GM12878 (cell line): Measurements from ENCODE around the gene KDM2A. TPM values are rescaled to one million over a fixed set of nuclear protein-coding genes. Genes with fewer than 3 reads are reported as not detected.

ENCODE experiments used
- ATAC-seq: fragments of 200-7000 bp; cut with Tn5 transposase; 3 replicates; pipeline ENCODE4 v1.9.1; 2020; ENCODE audit warnings: mild to moderate bottlenecking, moderate library complexity
- BruUV-seq: library from RNA; stranded (reverse); fragments of 400-500 nt; replicated peaks from 2 replicates; lab custom pipeline; 2021; lab: Mats Ljungman, UMichigan
- CTCF ChIA-PET: fragments of 300-600 bp; sonication (Branson Sonifier 250); formaldehyde crosslinking; extraction: SDS; loops from one replicate; lab custom pipeline; 2021; ENCODE audit warnings: inconsistent platforms; lab: Yijun Ruan, JAX
- POLR2A ChIA-PET: fragments of 350-600 bp; formaldehyde crosslinking; extraction: SDS; loops from one replicate; lab custom pipeline; 2021; ENCODE audit warnings: inconsistent platforms; lab: Charles Lee
- RAD21 ChIA-PET: fragments of 300-600 bp; sonication (Branson Sonifier 250); formaldehyde crosslinking; loops from one replicate; lab custom pipeline; 2023; ENCODE audit warnings: antibody characterized with exemption; ENCODE audit not compliant: unreplicated experiment; lab: Charles Lee
- SMC1A ChIA-PET: fragments of 300-600 bp; sonication (Branson Sonifier 250); formaldehyde crosslinking; loops from one replicate; lab custom pipeline; 2023; ENCODE audit not compliant: unreplicated experiment, uncharacterized antibody; lab: Charles Lee
- DNase-seq: peaks from one replicate; pipeline ENCODE4 v3.0.0-alpha.2; 2011; ENCODE audit warnings: low read depth, low spot score
- FAIRE-seq: peaks from 3 replicates; lab custom pipeline; 2011; peaks lifted over from hg19 to GRCh38; lab: Jason Lieb, UNC
- H2AFZ ChIP-seq: 2 replicates; pipeline ENCODE4 v1.6.0; 2011; ENCODE audit warnings: low read depth, low read length, control low read depth; ENCODE audit not compliant: control insufficient read depth
- H3K27ac ChIP-seq: 2 replicates; pipeline ENCODE4 v1.5.1; 2011; ENCODE audit warnings: control low read depth; ENCODE audit not compliant: control insufficient read depth, insufficient read depth
- H3K27me3 ChIP-seq, 2 experiments: replicated peaks in 1 of 2; 2 replicates each; pipeline versions ENCODE4 v1.6.0 to v1.6.1; 2011; ENCODE audit warnings: low read length in 1 of 2; ENCODE audit not compliant: control insufficient read depth in 2 of 2, insufficient read depth in 2 of 2
- H3K36me3 ChIP-seq, 2 experiments: 2 replicates each; pipeline ENCODE4 v1.5.1; 2011; ENCODE audit warnings: low read length in 1 of 2; ENCODE audit not compliant: control insufficient read depth in 2 of 2, insufficient read depth in 2 of 2
- H3K4me1 ChIP-seq: 2 replicates; pipeline ENCODE4 v1.6.1; 2011; ENCODE audit warnings: mild to moderate bottlenecking, low read length, moderate library complexity, mixed read lengths; ENCODE audit not compliant: control insufficient read depth, insufficient read depth
- H3K4me2 ChIP-seq: 2 replicates; pipeline ENCODE4 v1.6.0; 2011; ENCODE audit warnings: control low read depth; ENCODE audit not compliant: control insufficient read depth, insufficient read depth
- H3K4me3 ChIP-seq: fragments of 200-600 bp; sonication (generic); 2 replicates; pipeline ENCODE4 v1.5.1; 2016
- H3K79me2 ChIP-seq: 2 replicates; pipeline ENCODE4 v1.6.0; 2011; ENCODE audit warnings: low read length; ENCODE audit not compliant: control insufficient read depth, insufficient read depth
- H3K9ac ChIP-seq: 2 replicates; pipeline ENCODE4 v1.8.0; 2011; ENCODE audit warnings: low read length, control low read depth, mixed read lengths; ENCODE audit not compliant: control insufficient read depth, insufficient read depth
- H3K9me3 ChIP-seq: replicated peaks from 3 replicates; pipeline ENCODE4 v1.5.1; 2011; ENCODE audit warnings: mild to moderate bottlenecking, low read length; ENCODE audit not compliant: control insufficient read depth, insufficient read depth
- H4K20me1 ChIP-seq: 2 replicates; pipeline ENCODE4 v1.6.0; 2011; ENCODE audit not compliant: control insufficient read depth, insufficient read depth
- BHLHE40 ChIP-seq, 2 experiments: fragments of 450-650 bp in 1 of 2; IDR thresholded peaks; 2 replicates each; pipeline ENCODE4 v1.6.1; 2011 to 2017; ENCODE audit warnings: low read depth in 2 of 2, borderline replicate concordance in 1 of 2, improper control_type of control experiment in 1 of 2, low read length in 1 of 2, mild to moderate bottlenecking in 1 of 2
- CHD4 ChIP-seq: fragments of 200-600 bp; sonication (generic); IDR thresholded peaks from 2 replicates; pipeline ENCODE4 v1.6.1; 2016; ENCODE audit warnings: mild to moderate bottlenecking
- ETV6 ChIP-seq, 2 experiments: fragments of 450-650 bp in 1 of 2; IDR thresholded peaks in 1 of 2; conservative IDR thresholded peaks in 1 of 2; 2 replicates each; pipeline ENCODE4 v1.6.1; 2014; ENCODE audit warnings: antibody characterized with exemption in 1 of 2, borderline replicate concordance in 1 of 2, low read depth in 1 of 2, mild to moderate bottlenecking in 1 of 2, moderate library complexity in 1 of 2
- EZH2 ChIP-seq: IDR thresholded peaks from 2 replicates; pipeline ENCODE4 v1.6.1; 2012; ENCODE audit warnings: low read depth, mild to moderate bottlenecking, control low read depth, inconsistent platforms, low read length, borderline replicate concordance; ENCODE audit not compliant: control insufficient read depth
- HDGF ChIP-seq: fragments of 450-650 bp; IDR thresholded peaks from 2 replicates; pipeline ENCODE4 v1.6.1; 2016; ENCODE audit warnings: antibody characterized with exemption
- IKZF2 ChIP-seq, 2 experiments: fragments of 450-650 bp; IDR thresholded peaks; 2 replicates each; pipeline ENCODE4 v1.6.1; 2017; ENCODE audit warnings: mild to moderate bottlenecking in 2 of 2, moderate library complexity in 2 of 2
- MEF2A ChIP-seq: IDR thresholded peaks from 2 replicates; pipeline ENCODE4 v1.6.1; 2011; ENCODE audit warnings: low read depth, mild to moderate bottlenecking, low read length, moderate library complexity; ENCODE audit not compliant: insufficient read depth
- NFIC ChIP-seq: IDR thresholded peaks from 2 replicates; pipeline ENCODE4 v1.6.1; 2012; ENCODE audit warnings: low read depth, mild to moderate bottlenecking, inconsistent platforms, low read length, moderate library complexity
- NFYB ChIP-seq: IDR thresholded peaks from 2 replicates; pipeline ENCODE4 v1.6.1; 2011; ENCODE audit warnings: low read depth, mild to moderate bottlenecking, low read length, improper control_type of control experiment, moderate library complexity; ENCODE audit not compliant: insufficient read depth
- RCOR1 ChIP-seq: conservative IDR thresholded peaks from 2 replicates; pipeline ENCODE4 v1.6.1; 2012; ENCODE audit warnings: low read depth, low read length, improper control_type of control experiment
- RUNX3 ChIP-seq: IDR thresholded peaks from 2 replicates; pipeline ENCODE4 v1.6.1; 2012; ENCODE audit warnings: low read length, inconsistent platforms
- SMARCA5 ChIP-seq: fragments of 450-650 bp; IDR thresholded peaks from 2 replicates; pipeline ENCODE4 v1.6.1; 2017; ENCODE audit warnings: mild to moderate bottlenecking
- TCF12 ChIP-seq: IDR thresholded peaks from 2 replicates; pipeline ENCODE4 v1.6.1; 2011; ENCODE audit warnings: low read depth, mild to moderate bottlenecking, low read length
- ZZZ3 ChIP-seq: IDR thresholded peaks from 2 replicates; pipeline ENCODE4 v1.6.1; 2011; ENCODE audit warnings: low read depth; ENCODE audit not compliant: control insufficient read depth, insufficient read length
- WGBS: methylation state at CpG from one replicate; pipeline ENCODE4 v1.1.6; 2016; ENCODE audit warnings: low lambda C conversion rate; ENCODE audit not compliant: insufficient replicate concordance, insufficient coverage; ENCODE audit errors: missing lambda C conversion rate; 5-methylcytosine and 5-hydroxymethylcytosine counted together
- in situ Hi-C: fragments of 300-500 bp; cut with MboI; formaldehyde crosslinking; loops from 9 replicates; pipeline ENCODE4 v1.14.3; 2018; ENCODE audit warnings: mixed read lengths
- intact Hi-C: fragments of 100-400 bp; cut with micrococcal nuclease; formaldehyde crosslinking; loops from one replicate; pipeline ENCODE4 v1.14.2; 2022; ENCODE audit not compliant: unreplicated experiment
- polyA plus RNA-seq, 11 experiments: library from polyadenylated mRNA; depleted of rRNA in 4 of 11; unstranded in 6 of 11; stranded (reverse) in 5 of 11; fragments of >200 nt; fragmentation: Nextera tagmentation in 4 of 11; fragmentation: Illumina TruSeq in 1 of 11; extraction: Ambion mirVana in 4 of 11; extraction: Trizol in 1 of 11; gene quantifications; 1 replicate in 1 of 11; 2 replicates in 10 of 11; pipeline versions ENCODE4 v1.2.1 to v1.2.3, GENCODE V29; 2011 to 2016; ENCODE audit warnings: inconsistent platforms in 2 of 11, missing spikeins in 2 of 11, low read depth in 1 of 11
- total RNA-seq, 4 experiments: library from RNA; depleted of rRNA in 3 of 4; stranded (reverse); fragments of >200 nt in 3 of 4; fragmentation: Illumina TruSeq in 1 of 4; extraction: Trizol in 1 of 4; gene quantifications; 2 replicates each; pipeline versions ENCODE4 v1.2.1 to v1.2.3, GENCODE V29; 2013 to 2021
- TF ChIP-seq, protein P1 (sequence below): fragments of 450-650 bp; IDR thresholded peaks from 2 replicates; pipeline ENCODE4 v1.6.1; 2016; ENCODE audit warnings: mild to moderate bottlenecking, moderate library complexity, borderline replicate concordance
- TF ChIP-seq, protein P2 (sequence below): fragments of 450-650 bp; IDR thresholded peaks from 2 replicates; pipeline ENCODE4 v1.6.1; 2016; ENCODE audit warnings: mild to moderate bottlenecking
- TF ChIP-seq, protein P3 (sequence below): fragments of 450-650 bp; IDR thresholded peaks from 2 replicates; pipeline ENCODE4 v1.6.1; 2016; ENCODE audit warnings: mild to moderate bottlenecking

The KDM2A gene
- total and polyA plus RNA-seq, 10 of the 15 experiments (the other 5 are each of a cell fraction or from before 2014, with no cell fraction given) = 10.5 to 69.3 (median 41.6) TPM

DNA sequence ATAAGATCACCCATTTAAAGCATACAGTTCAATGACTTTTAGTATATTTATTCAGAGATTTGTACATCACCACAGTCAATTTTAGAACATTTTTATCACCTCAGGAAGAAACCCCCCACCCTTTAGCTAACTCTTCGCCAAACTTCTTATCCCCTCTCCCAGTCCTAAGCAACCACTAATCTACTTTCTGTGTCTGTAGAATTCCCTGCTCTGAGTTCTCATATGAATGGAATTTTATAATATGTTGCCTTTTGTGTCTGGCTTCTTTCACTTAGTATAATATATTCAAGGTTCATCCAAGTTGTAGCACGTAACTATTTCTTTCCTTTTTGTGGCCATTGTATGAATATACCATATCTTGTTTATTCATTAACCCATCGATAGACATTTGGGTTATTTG is 173.6 kb downstream of the KDM2A start (continued):
- TF ChIP-seq, protein P1, sequence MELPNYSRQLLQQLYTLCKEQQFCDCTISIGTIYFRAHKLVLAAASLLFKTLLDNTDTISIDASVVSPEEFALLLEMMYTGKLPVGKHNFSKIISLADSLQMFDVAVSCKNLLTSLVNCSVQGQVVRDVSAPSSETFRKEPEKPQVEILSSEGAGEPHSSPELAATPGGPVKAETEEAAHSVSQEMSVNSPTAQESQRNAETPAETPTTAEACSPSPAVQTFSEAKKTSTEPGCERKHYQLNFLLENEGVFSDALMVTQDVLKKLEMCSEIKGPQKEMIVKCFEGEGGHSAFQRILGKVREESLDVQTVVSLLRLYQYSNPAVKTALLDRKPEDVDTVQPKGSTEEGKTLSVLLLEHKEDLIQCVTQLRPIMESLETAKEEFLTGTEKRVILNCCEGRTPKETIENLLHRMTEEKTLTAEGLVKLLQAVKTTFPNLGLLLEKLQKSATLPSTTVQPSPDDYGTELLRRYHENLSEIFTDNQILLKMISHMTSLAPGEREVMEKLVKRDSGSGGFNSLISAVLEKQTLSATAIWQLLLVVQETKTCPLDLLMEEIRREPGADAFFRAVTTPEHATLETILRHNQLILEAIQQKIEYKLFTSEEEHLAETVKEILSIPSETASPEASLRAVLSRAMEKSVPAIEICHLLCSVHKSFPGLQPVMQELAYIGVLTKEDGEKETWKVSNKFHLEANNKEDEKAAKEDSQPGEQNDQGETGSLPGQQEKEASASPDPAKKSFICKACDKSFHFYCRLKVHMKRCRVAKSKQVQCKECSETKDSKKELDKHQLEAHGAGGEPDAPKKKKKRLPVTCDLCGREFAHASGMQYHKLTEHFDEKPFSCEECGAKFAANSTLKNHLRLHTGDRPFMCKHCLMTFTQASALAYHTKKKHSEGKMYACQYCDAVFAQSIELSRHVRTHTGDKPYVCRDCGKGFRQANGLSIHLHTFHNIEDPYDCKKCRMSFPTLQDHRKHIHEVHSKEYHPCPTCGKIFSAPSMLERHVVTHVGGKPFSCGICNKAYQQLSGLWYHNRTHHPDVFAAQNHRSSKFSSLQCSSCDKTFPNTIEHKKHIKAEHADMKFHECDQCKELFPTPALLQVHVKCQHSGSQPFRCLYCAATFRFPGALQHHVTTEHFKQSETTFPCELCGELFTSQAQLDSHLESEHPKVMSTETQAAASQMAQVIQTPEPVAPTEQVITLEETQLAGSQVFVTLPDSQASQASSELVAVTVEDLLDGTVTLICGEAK = no peak
- TF ChIP-seq ETV6 (conservative IDR thresholded peaks at IDR 0.05 in 1 of 2, IDR thresholded peaks at IDR 0.05 in 1 of 2; ENCODE audit: borderline replicate concordance in 1 of 2, low read depth in 1 of 2) (no peak), RCOR1 (no peak), EZH2 (no peak), ZZZ3 (no peak), BHLHE40 (IDR thresholded peaks at IDR 0.05; ENCODE audit: borderline replicate concordance in 1 of 2, low read depth in 2 of 2, low read length in 1 of 2) (no peak)

DNA sequence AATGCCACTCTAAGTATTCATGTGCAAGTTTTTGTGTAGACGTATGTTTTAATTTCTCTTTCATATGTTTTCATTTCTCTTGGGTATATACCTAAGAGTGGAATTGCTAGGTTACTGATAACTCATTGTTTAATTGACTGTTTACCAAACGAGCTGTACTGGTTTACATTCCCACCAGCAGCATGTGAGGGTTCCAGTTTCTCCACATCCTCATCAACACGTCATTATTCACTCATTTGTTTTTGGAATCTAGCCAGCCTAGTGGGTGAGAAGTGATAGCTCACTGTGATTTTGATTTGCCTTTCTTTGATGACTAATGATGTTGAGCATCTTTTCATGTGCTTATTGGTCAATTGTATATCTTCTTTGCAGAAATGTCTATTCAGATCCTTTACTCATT is 174.0 kb downstream of the KDM2A start:
- no peak for FAIRE-seq
- Histone ChIP-seq H3K9ac (no peak overlapping the region), H3K4me3 (no peak overlapping the region), H3K36me3 (peaks cover 8 to 20% of the 10 kb centered on the region in 2 experiments), H3K4me2 (no peak overlapping the region), H3K27ac (no peak overlapping the region), H3K27me3 (no peaks in the 10 kb centered on the region), H4K20me1 (no peaks in the 10 kb centered on the region), H3K79me2 (peaks cover 16% of the 10 kb centered on the region), H3K9me3 (peaks cover 10% of the 10 kb centered on the region), H3K4me1 (peaks cover 10% of the 10 kb centered on the region), H2AFZ (no peak overlapping the region)
- POLR2A ChIA-PET = interaction anchor here (0.6 to 1.3 kb wide), 3 partner anchors 15 to 220 kb away, joined by 4 to 6 read pairs (median 5); no protein-coding TSS in a partner anchor
- intact Hi-C loops (no loop called here), in situ Hi-C loops (no loop called here)
- RAD21 ChIA-PET = interaction anchor here (0.8 to 1.1 kb wide), 4 partner anchors 15 to 89 kb away, joined by 3 read pairs; no protein-coding TSS in a partner anchor
- SMC1A ChIA-PET = interaction anchor here (0.7 to 2.2 kb wide), 6 partner anchors 10 to 88 kb away, joined by 3 to 12 read pairs (median 4); no protein-coding TSS in a partner anchor
- no peak for DNase-seq
- ATAC-seq = no peak
- 39% methylated on average over 3 of the region's 3 CpGs for WGBS
- no TSS peak for BruUV-seq
- CTCF ChIA-PET = interaction anchor here (1.3 to 4.2 kb wide), 4 partner anchors 19 to 31 kb away, joined by 3 to 21 read pairs (median 4); no protein-coding TSS in a partner anchor
- TF ChIP-seq, protein P2, sequence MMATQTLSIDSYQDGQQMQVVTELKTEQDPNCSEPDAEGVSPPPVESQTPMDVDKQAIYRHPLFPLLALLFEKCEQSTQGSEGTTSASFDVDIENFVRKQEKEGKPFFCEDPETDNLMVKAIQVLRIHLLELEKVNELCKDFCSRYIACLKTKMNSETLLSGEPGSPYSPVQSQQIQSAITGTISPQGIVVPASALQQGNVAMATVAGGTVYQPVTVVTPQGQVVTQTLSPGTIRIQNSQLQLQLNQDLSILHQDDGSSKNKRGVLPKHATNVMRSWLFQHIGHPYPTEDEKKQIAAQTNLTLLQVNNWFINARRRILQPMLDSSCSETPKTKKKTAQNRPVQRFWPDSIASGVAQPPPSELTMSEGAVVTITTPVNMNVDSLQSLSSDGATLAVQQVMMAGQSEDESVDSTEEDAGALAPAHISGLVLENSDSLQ = no peak
- TF ChIP-seq NFYB (no peak), HDGF (no peak), CHD4 (no peak), TCF12 (no peak), SMARCA5 (no peak), NFIC (no peak), MEF2A (no peak), RUNX3 (no peak), IKZF2 (IDR thresholded peaks at IDR 0.05) (no peak)
- TF ChIP-seq, protein P3, sequence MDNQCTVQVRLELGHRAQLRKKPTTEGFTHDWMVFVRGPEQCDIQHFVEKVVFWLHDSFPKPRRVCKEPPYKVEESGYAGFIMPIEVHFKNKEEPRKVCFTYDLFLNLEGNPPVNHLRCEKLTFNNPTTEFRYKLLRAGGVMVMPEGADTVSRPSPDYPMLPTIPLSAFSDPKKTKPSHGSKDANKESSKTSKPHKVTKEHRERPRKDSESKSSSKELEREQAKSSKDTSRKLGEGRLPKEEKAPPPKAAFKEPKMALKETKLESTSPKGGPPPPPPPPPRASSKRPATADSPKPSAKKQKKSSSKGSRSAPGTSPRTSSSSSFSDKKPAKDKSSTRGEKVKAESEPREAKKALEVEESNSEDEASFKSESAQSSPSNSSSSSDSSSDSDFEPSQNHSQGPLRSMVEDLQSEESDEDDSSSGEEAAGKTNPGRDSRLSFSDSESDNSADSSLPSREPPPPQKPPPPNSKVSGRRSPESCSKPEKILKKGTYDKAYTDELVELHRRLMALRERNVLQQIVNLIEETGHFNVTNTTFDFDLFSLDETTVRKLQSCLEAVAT = no peak
